Measurements from ENCODE around the gene PITX2.

DNA sequence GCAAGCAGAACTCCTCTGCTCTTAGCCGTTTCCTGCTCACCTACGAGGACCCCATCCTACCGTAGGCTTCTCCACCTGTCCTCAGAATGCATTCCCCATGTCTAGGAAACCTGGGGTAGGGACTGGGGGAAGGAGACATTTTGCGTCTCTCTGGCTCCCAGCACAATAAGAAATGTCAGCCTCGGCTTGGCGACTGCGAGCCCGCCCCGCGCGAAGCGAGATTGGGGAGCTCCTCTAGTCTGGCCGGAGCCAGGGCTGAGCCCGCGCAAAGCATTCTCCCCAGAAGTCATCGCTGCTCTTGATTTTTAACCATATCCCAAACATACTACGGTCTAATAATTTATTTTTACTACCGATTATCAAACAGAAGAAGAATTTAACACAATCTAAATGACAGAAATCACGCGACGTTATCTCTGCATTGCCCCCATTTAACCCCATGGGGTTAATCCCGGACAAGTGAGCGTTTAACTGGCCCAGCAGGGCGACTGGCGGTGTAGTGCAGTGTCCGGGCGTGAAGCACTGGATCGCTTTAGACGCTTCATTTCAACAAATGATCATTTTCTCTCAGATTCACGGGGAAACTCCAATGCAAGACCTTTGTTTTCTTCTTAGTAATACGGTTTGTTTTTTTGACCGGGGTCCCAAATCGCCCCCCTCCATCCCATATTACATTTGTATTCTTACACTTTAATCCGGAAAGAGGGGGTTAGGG, 8.0 kb upstream of the PITX2 start:
- TF ChIP-seq CTCF (IDR thresholded peaks at IDR 0.05), result no peak
- TF ChIP-seq POLR2AphosphoS5 (IDR thresholded peaks at IDR 0.05), result no peak
- no peak for TF ChIP-seq POLR2A (IDR thresholded peaks at IDR 0.05)
- no peak for TF ChIP-seq EP300 (IDR thresholded peaks at IDR 0.05)
